ENCODE data around the gene THAP12.
"Not testable (repeated sequence)": the region's sequence is repeated elsewhere in the genome, so short reads cannot be mapped to it uniquely, and the experiment has no call there.

The THAP12 gene
- 78.9 to 114 reads per million in 2 donors for total RNA-seq

GRCh38 chr11:76380977-76381719, at the start of gene THAP12, which contains the start of gene GVQW3:
Gene THAP12 (minus strand): TSS chr11:76381132. CDS start chr11:76380836, 296 bp downstream.
Gene GVQW3 (plus strand): TSS chr11:76381323. CDS start chr11:76381829, 506 bp downstream.
- peak; percentile 91 to 99 (median 95) for DNase-seq

- no peak for DNase-seq
These were observed 45.7 kb upstream of the THAP12 start for GRCh38 chr11:76426660-76427059.

DNA sequence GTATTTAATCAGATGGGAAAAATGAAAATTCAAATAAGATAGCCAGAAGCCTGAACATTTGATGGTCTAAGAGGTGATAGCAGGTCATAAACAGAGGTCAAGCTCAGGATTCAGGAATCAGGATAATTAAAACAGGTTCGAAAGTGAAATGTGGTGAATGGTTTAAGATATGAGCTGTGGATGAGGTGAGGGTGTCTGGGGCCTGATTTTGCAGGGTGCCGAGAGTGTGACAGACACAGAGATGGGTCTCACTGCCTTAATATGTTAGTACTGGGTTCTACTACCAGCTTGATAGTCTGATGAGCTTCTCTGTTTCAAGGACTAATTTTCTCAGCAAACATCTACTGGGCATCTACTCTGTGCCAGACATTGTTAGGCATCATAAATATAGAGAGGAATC, 44.0 kb upstream of the THAP12 start:
- DNase-seq, result no peak

GRCh38 chr11:76424379-76424778, 43.4 kb upstream of the THAP12 start:
- peak in 1 of 5 experiments; percentile 47 for DNase-seq

- no peak for DNase-seq
These were observed 39.0 kb upstream of the THAP12 start for GRCh38 chr11:76419896-76420295.

DNA sequence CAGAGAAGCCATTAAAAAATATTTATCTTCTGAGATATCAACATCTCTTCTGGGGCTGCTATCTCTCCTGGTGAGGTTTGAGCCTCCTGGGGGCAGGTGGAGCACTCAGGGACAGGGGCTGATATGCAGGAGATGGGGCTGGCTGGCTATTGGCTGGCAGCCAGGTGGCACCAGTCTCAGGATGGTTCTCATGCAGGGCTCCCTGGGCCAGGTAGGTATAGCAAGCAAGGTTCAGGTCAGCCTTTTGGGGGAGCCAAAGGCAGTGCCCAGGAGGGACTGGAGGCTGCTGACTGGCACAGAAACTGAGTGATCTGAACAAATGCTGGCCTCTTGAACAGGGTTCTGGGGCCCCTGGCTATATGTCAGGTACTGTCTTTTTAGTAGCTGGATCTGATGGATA, 34.1 kb upstream of the THAP12 start:
- peak in 1 of 5 experiments; percentile 13 for DNase-seq

GRCh38 chr11:76410851-76411357, 30.0 kb upstream of the THAP12 start:
- no peak for DNase-seq

DNA sequence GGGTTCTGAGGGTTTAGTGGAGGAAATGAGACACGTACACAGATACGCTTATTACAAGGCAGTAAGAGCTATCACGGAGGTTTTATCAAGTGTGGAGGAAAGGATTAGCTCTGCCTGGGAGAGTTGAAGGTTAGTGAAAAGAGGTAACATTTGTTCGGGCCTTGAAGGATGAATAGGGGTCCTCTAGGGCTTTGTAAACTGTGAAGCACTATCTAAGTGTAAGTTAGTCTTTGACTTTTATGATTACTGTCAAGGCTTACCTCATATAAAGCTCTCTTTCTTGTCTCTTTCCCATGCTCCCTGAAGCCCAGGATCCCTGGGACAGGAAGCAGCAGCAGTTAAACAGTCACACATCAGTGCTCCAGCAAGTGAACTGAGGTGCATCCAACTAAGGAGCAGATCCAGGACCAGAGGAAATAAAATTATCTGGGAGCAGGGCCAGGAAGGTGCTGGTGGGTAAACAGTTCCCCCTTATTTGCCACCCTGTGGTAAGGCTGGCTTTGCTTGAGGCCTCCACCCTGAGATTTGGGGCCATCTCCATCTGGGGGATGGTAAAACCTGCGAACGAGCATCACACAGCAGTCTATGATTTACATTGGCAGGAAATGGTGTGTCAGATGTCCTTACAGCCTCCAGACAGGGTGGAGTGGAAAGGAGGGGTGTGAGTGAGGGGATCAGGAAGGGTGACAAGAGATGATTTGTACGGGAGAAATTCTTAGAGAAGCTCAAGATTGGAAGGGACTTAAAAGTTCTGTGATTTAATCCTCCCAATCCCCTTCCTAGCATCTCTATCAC, 27.4 kb upstream of the THAP12 start:
- no peak for DNase-seq

- no peak for DNase-seq
These were observed 25.4 kb upstream of the THAP12 start for GRCh38 chr11:76406359-76406758.

DNA sequence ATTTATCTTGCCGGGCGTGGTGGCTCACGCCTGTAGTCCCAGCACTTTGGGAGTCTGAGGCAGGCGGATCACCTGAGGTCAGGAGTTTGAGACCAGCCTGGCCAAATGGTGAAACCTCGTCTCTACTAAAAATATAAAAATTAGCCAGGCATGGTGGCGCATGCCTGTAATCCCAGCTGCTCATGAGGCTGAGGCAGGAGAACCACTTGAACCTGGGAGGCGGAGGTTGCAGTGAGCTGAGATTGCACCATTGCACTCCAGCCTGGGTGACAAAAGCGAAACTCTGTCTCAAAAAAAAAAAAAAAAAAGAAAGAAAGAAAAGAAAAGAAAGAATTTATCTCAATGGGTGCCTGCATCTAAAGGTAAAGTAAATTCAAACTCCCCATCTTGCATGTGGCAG, 20.6 kb upstream of the THAP12 start:
- not testable (repeated sequence) for DNase-seq

DNA sequence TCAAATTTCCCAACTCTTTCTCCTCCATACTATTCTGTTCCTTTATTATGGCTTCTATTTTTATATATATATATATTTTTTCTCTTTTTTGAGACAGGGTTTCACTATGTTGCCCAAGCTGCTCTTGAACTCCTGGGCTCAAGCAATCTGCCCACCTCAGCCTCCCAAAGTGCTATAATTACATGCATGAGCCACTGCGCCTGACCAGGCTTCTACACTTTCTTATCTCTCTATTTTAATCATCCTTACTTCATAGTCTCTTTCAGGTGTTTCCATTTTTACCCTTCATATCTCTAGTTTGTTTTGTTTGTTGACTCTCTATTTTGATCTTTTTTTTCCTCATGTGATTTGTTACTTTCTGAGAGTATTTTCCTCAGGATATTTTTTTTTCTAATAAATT, 20.0 kb upstream of the THAP12 start:
- no peak for DNase-seq

- no peak for DNase-seq
These were observed 16.5 kb upstream of the THAP12 start for GRCh38 chr11:76397383-76397782.

DNA sequence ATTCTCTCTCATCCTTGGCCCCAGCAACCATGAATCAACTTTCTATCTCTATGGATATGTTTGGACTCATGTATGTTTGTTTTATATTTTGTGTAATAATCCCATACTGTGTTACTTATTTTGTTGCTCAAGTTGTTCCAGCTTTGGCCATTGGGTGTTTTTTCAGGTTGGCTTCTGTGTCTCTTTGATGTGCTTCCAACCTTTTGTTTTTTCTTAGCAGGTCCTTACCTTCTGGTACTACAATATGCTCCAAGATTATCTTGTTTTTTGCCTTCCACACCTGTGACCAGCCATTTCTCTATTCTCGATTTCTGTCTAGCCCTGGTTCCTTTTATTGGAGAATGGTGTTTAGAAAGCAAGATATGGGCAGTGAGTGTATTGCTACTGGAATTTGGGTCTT, 14.4 kb upstream of the THAP12 start:
- no peak for DNase-seq

GRCh38 chr11:76394411-76394810, 13.5 kb upstream of the THAP12 start:
- DNase-seq, result no peak

DNA sequence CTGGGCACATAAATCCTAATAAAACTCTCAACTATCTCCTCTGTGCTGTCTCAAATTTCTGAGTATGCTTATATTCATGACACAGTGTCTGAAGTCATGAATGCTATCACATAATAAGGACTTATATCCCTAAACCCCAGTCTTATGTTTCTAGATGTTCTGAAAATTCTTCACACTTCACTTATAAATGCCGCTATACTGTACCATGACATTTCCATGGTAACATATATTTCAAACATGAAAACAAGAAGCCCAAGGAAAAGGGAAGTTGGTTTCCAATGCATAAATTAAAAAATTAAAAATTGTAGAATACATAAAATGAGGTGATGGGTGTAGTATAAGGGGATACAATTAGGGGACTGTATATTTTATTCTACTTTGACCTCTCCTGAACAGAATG, 11.9 kb upstream of the THAP12 start:
- DNase-seq, result no peak

GRCh38 chr11:76391811-76392475, 11.0 kb upstream of the THAP12 start:
- DNase-seq, result no peak

GRCh38 chr11:76391021-76391420, 10.1 kb upstream of the THAP12 start:
- no peak for DNase-seq

- no peak for DNase-seq
These were observed 7.5 kb upstream of the THAP12 start for GRCh38 chr11:76388408-76388807.

DNA sequence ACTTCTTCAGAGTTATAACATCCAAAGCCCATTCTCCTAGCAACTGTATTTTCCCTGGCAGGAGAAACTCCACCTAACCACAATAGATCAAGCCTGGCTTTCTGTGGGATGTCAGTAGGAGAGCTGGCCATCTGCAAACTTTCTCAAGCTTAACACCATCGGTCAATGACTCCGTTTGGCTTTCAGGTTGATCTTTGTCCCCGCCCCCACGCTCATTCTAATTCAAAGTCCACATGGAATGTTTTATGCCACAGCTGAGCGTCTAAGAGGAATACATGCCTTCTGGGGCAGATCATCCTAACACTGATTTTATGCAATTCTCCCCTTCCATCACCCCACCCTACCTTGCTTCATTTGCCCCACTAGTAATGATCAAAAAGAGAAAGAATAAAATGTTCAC, 5.0 kb upstream of the THAP12 start:
- no peak for DNase-seq

DNA sequence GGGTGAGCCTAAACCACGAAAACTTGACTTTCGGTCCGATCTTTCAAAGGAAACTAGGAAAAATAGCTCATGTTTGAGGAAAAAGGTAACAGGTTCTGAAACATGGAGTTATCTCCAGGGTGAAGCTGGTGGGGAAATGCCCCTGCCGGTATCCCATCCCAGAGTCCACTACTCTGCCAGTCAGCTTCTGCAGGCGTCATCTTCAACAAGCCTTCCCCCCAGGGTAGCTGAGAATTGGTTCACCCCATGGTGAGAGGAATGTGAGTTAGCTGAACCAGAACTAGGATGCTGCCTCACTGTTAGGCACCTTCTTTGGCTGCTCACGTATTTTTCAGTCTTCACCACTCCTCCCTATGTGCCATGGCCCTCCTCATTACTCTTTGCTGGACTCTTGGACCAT, 1.3 kb upstream of the THAP12 start:
- no peak for DNase-seq

- peak in 4 of 5 experiments; percentile 16 to 66 (median 54) for DNase-seq
These were observed 564 bp downstream of the THAP12 start for GRCh38 chr11:76380159-76380976.

DNA sequence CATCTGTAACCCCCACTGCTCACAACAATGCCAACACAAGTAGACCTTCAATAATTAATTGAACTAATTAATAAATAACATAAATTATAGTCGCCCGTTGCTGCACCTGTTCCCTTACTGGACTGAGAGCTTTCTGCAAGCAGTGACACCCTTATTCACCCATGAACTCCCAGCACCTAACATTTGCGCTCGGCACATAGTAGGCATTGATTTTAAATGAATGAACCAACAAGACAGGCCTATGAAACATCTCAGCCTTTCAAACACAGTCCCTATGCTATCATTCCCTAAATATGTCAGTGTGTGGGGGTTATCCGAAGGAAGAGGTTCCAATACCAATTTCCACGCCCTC, 1.1 kb downstream of the THAP12 start:
- no peak for DNase-seq
